ENCODE measurements around the gene CDK5RAP3. TPM values are rescaled to one million over a fixed set of nuclear protein-coding genes. Genes with fewer than 3 reads are reported as not detected.
A peak's percentile ranks its signal among the peaks of the same experiment; 100 is the strongest.

The CDK5RAP3 gene
- total and polyA plus RNA-seq, 2 experiments from 2014 or later = 92.6 to 106 TPM

GRCh38 chr17:48002266-48002915 lies 31.5 kb downstream of the CDK5RAP3 start:
- Mint-ChIP-seq H3K27ac (peak overlapping the region; percentile 95), H3K4me3 (peak overlapping the region; percentile 30; the same call in 2 of the 3 replicates), H3K4me1 (peaks cover 60% of the 10 kb centered on the region), H3K9me3 (no peaks in the 10 kb centered on the region; the same call in 2 of the 3 replicates), H3K36me3 (ENCODE audit: low read depth) (no peaks in the 10 kb centered on the region), H3K27me3 (ENCODE audit: insufficient read depth, low read depth, poor library complexity) (peaks cover 19% of the 10 kb centered on the region)
- no peaks in the 10 kb centered on the region for H3K27me3 ChIP-seq (ENCODE audit: insufficient read depth)
- DNase-seq (ENCODE audit: low spot score) (no peak), ATAC-seq (peak; percentile 9)
- H3K79me2 ChIP-seq (replicated peaks; ENCODE audit: insufficient read depth) = no peaks in the 10 kb centered on the region
- TF ChIP-seq POLR2AphosphoS5 (IDR thresholded peaks at IDR 0.05; ENCODE audit: low read depth) (no peak), STAT1 (IDR thresholded peaks at IDR 0.05; ENCODE audit: unreplicated experiment) (no peak), EZH2phosphoT487 (IDR thresholded peaks at IDR 0.05; ENCODE audit: unreplicated experiment) (no peak), EZH2 (IDR thresholded peaks at IDR 0.05; ENCODE audit: low read depth, unreplicated experiment) (no peak), CREB1 (CRISPR knock-in tag; IDR thresholded peaks at IDR 0.05; ENCODE audit: low read depth) (no peak), NANOG (IDR thresholded peaks at IDR 0.05; ENCODE audit: borderline replicate concordance) (no peak), JUNB (IDR thresholded peaks at IDR 0.05; ENCODE audit: unreplicated experiment) (no peak)
- TF ChIP-seq, protein P1, sequence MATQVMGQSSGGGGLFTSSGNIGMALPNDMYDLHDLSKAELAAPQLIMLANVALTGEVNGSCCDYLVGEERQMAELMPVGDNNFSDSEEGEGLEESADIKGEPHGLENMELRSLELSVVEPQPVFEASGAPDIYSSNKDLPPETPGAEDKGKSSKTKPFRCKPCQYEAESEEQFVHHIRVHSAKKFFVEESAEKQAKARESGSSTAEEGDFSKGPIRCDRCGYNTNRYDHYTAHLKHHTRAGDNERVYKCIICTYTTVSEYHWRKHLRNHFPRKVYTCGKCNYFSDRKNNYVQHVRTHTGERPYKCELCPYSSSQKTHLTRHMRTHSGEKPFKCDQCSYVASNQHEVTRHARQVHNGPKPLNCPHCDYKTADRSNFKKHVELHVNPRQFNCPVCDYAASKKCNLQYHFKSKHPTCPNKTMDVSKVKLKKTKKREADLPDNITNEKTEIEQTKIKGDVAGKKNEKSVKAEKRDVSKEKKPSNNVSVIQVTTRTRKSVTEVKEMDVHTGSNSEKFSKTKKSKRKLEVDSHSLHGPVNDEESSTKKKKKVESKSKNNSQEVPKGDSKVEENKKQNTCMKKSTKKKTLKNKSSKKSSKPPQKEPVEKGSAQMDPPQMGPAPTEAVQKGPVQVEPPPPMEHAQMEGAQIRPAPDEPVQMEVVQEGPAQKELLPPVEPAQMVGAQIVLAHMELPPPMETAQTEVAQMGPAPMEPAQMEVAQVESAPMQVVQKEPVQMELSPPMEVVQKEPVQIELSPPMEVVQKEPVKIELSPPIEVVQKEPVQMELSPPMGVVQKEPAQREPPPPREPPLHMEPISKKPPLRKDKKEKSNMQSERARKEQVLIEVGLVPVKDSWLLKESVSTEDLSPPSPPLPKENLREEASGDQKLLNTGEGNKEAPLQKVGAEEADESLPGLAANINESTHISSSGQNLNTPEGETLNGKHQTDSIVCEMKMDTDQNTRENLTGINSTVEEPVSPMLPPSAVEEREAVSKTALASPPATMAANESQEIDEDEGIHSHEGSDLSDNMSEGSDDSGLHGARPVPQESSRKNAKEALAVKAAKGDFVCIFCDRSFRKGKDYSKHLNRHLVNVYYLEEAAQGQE (IDR thresholded peaks at IDR 0.05; ENCODE audit: unreplicated experiment) = no peak
- TF ChIP-seq, protein P2, sequence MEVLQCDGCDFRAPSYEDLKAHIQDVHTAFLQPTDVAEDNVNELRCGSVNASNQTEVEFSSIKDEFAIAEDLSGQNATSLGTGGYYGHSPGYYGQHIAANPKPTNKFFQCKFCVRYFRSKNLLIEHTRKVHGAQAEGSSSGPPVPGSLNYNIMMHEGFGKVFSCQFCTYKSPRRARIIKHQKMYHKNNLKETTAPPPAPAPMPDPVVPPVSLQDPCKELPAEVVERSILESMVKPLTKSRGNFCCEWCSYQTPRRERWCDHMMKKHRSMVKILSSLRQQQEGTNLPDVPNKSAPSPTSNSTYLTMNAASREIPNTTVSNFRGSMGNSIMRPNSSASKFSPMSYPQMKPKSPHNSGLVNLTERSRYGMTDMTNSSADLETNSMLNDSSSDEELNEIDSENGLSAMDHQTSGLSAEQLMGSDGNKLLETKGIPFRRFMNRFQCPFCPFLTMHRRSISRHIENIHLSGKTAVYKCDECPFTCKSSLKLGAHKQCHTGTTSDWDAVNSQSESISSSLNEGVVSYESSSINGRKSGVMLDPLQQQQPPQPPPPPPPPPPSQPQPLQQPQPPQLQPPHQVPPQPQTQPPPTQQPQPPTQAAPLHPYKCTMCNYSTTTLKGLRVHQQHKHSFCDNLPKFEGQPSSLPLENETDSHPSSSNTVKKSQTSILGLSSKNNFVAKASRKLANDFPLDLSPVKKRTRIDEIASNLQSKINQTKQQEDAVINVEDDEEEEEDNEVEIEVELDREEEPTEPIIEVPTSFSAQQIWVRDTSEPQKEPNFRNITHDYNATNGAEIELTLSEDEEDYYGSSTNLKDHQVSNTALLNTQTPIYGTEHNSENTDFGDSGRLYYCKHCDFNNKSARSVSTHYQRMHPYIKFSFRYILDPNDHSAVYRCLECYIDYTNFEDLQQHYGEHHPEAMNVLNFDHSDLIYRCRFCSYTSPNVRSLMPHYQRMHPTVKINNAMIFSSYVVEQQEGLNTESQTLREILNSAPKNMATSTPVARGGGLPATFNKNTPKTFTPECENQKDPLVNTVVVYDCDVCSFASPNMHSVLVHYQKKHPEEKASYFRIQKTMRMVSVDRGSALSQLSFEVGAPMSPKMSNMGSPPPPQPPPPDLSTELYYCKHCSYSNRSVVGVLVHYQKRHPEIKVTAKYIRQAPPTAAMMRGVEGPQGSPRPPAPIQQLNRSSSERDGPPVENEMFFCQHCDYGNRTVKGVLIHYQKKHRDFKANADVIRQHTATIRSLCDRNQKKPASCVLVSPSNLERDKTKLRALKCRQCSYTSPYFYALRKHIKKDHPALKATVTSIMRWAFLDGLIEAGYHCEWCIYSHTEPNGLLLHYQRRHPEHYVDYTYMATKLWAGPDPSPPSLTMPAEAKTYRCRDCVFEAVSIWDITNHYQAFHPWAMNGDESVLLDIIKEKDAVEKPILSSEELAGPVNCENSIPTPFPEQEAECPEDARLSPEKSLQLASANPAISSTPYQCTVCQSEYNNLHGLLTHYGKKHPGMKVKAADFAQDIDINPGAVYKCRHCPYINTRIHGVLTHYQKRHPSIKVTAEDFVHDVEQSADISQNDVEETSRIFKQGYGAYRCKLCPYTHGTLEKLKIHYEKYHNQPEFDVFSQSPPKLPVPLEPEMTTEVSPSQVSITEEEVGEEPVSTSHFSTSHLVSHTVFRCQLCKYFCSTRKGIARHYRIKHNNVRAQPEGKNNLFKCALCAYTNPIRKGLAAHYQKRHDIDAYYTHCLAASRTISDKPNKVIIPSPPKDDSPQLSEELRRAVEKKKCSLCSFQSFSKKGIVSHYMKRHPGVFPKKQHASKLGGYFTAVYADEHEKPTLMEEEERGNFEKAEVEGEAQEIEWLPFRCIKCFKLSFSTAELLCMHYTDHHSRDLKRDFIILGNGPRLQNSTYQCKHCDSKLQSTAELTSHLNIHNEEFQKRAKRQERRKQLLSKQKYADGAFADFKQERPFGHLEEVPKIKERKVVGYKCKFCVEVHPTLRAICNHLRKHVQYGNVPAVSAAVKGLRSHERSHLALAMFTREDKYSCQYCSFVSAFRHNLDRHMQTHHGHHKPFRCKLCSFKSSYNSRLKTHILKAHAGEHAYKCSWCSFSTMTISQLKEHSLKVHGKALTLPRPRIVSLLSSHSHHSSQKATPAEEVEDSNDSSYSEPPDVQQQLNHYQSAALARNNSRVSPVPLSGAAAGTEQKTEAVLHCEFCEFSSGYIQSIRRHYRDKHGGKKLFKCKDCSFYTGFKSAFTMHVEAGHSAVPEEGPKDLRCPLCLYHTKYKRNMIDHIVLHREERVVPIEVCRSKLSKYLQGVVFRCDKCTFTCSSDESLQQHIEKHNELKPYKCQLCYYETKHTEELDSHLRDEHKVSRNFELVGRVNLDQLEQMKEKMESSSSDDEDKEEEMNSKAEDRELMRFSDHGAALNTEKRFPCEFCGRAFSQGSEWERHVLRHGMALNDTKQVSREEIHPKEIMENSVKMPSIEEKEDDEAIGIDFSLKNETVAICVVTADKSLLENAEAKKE (CRISPR knock-in tag; IDR thresholded peaks at IDR 0.05) = no peak
- TF ChIP-seq, protein P3, sequence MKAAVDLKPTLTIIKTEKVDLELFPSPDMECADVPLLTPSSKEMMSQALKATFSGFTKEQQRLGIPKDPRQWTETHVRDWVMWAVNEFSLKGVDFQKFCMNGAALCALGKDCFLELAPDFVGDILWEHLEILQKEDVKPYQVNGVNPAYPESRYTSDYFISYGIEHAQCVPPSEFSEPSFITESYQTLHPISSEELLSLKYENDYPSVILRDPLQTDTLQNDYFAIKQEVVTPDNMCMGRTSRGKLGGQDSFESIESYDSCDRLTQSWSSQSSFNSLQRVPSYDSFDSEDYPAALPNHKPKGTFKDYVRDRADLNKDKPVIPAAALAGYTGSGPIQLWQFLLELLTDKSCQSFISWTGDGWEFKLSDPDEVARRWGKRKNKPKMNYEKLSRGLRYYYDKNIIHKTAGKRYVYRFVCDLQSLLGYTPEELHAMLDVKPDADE (IDR thresholded peaks at IDR 0.05) = no peak
- H3K36me3 ChIP-seq (ENCODE audit: insufficient read depth) = no peaks in the 10 kb centered on the region
- peak overlapping the region; percentile 73 for H3K4me2 ChIP-seq
- peaks cover 14% of the 10 kb centered on the region for H3F3A ChIP-seq (replicated peaks; ENCODE audit: low read depth)
- H3K4me1 ChIP-seq (ENCODE audit: insufficient read depth) = peaks cover 44% of the 10 kb centered on the region
- no peaks in the 10 kb centered on the region for H3K9me2 ChIP-seq (ENCODE audit: insufficient read depth)
- H3K4me3 ChIP-seq = peak overlapping the region; percentile 37; the same call in 1 of the 2 replicates
- H4K20me1 ChIP-seq (replicated peaks; ENCODE audit: insufficient read depth) = no peaks in the 10 kb centered on the region
- H2AFZ ChIP-seq = peak overlapping the region; percentile 94
- H3K27ac ChIP-seq (ENCODE audit: low read depth) = peak overlapping the region; percentile 40
